ENCODE results near the gene CASTOR1.

The CASTOR1 gene

GRCh38 chr22:30235687-30236170, 53.6 kb downstream of the CASTOR1 start:
- no peak for DNase-seq
- intact Hi-C loops (cut with DNase I) = no loop called here

Measured in posterior cingulate gyrus (tissue), 11 donors.